Hematopoietic multipotent progenitor cell treated with erythropoietin and hydrocortisone succinate and interleukin-3 and kit ligand, for 17 days (in vitro differentiated cells): ENCODE data around the gene SNTG2.

Experiments
- DNase-seq: peaks from one replicate; pipeline ENCODE4 v3.0.0-alpha.2; 2015; ENCODE audit warnings: low spot score

The SNTG2 gene

DNA sequence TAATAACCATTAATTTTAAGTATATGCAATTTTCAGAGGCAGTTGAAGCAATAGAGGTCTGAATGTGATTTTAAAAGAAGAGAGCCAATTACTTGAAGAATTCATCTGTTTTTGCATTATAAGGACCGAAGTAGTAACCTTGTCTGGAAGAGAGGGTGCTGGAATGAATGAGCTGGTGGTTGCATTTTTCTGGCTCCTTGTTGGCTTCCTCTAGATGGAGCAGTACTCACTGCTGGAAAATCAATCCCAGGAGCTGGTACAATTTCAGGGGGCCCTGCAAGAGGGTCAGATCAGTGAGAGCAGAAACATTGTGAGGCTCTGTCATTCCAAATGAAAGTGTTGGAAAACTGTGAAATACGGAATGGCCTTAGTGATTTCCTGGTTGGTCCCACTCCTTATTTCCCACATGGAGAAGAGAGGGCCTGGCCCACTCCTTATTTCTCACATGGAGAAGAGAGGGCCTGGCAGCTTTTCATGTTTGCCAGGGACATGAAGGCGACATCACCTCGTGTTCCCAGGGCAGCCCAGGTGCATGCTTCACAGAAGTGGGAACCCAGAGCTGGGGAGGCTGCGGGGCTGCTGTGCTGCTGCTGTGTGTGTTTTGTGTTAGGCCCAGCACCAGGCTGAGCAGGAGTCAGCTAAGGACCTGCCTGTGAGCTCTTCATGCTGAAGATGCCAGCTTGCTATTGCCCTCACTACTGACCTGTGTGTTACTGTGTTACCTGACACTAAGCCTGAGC is 197.4 kb downstream of the SNTG2 start:
- no peak for DNase-seq

DNA sequence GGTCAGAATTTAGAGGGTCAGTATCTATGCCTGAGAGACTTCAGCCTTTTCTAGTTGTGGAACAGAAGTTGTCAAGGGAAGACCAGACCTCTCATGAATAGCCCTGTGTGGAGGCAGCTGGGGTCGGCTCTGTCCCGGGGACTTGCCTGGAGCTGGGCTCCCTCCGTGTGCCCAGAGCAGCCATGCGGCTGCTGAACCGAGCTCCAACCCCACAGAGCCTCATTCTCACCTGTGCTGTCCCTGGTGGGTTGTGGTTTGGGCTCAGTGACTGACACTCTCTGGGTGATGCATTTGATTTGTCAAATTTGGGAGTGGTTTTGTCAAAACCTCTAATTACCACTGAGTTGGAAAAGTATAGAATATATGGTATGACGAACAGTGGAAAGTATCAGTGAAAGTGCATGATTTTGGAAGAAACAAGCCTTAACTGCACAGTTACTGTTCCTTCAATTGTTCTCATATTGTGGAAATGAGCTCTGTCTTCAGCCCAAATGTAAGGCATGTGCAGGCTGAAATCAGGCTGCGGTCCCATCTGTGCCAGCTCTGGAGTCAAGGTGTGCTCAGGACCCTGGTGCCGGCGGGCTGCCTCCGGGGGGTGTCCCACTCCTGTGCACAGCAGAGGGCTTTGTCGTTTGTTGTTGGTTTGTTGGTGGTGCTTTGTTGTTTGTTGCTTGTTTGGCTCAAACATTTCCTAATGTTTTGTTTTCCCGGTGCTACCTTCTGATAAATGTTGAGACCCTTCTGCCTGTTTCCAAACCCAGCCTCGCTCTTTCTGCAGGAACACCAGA is 200.3 kb downstream of the SNTG2 start:
- DNase-seq: no peak

DNA sequence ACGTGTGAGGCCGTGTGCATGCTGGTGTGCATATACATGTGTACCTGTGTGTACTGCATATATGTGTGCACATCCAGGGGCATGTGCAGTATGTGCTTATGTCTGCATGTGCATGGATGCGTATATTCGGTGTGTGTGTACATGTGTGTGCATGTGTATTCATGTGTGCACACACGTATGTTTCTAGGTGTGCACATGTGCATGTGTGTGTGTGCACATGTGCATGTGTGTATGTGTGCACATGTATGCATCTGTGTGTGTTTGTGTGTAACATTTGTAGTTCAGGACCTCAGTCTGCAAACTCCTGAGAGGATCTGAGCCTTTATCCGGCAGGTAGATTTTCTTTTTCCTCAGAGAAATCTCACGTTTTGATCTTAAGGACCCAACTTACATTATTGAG is 201.7 kb downstream of the SNTG2 start:
- DNase-seq: no peak

DNA sequence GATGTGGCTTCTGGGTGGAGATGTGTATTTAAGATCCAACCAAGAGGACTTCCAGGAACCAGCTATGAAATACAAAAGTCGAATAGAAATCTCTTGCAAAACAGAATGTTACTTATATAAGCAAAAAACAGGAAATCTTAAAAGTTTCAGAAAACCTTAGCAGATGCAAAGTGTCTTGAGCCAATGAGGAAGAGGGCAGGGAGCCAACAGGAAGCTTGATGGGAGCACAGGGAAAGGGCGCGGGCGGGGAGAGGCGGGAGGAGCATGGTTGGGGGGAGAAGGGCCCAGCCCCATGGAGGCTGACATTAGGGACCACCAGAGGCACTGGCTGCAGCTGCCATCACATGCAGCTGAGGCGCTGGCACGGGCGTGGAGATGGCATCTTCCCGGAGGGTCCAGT is 203.3 kb downstream of the SNTG2 start:
- no peak for DNase-seq

DNA sequence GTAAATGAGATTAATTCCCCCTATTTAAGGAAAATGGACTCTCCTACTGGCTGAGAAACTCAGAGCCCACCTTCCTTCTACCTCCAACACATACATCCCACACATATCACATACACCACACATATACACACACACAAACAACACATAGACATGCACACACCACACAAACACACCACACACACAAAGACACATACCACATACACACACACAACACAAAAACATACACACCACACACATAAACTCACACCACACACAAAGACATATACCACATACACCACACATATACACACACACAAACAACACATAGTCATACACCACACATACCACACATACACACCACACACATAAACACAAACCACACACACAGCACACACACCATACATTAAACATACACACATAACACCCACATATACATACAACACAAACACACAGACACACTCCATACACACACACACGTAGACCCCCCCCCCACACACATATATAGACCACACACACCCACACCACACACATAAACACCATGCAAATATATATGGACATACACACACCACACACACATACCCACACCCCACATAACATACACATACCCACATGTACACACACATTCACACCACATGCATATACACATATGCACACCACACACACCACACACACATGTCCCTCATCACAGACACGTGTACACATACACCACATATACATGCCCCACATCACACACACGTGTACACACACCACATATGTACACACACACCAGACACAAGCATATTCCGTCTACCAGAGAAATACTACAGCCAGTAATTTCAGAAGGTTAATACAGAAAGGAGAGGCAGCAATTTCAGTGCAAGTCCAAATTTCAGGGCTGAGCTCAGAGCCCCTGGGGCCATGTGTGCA is 204.3 kb downstream of the SNTG2 start:
- no peak for DNase-seq

- DNase-seq: no peak
Measured at GRCh38 chr2:1156059-1156458, 205.4 kb downstream of the SNTG2 start.

DNA sequence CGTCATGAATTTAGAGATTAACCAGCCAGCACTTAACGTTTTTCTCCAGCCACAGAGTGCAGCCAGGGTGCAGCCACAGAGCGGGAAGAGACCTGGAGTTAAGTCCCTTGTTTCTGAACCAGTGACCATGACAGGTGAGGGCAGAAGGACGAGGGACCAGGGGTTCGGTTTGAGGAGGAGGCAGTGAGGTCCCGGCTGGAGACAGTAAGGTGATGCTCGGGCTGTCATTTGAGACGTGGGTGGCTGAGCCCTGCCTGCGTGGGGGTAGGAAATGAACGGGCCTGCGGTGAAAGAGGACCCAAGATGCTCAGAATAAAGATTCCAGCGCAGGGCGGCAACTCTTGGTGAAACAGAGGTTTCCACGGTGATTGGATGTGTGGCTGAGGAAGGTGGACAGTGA is 205.9 kb downstream of the SNTG2 start:
- DNase-seq: no peak

DNA sequence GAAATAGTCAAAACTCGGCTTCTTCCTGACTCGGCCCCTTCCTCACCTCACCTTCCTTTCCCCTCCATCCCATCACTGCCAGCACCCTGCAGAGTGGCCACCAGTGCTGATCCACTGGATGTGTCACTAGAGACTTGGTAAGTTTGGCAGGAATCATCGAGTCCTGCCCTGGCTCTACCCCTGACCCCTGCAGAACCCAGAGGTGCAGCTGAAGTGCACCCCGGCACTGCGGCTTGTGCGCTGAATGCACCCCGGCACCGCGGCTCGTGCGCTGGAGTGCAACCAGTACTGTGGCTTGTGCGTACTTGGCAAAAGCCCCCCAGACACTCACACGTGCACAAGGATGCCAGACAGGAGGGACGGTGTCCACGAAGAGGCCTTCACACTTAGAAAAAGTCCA is 206.5 kb downstream of the SNTG2 start:
- DNase-seq: no peak

DNA sequence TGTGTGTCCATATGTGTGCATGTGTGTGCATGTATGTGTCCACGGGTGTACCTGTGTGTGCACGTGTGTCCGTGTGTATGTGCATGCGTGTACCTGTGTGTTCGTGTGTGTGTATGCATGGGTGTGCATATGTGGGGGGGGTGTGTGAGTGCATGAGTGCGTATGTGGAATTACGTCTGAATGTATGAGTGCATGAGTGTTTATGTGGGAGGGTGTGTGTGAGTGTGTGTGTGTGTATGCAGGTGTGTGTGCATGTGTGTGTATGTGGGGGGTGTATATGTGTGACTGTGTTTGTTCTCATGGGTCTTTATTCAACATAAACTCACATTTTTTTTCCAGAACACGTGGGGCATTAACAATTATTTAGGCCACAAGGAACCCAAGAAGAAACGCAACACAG is 208.4 kb downstream of the SNTG2 start:
- DNase-seq: no peak

GRCh38 chr2:1162246-1162645 is 211.6 kb downstream of the SNTG2 start:
- DNase-seq: no peak

DNA sequence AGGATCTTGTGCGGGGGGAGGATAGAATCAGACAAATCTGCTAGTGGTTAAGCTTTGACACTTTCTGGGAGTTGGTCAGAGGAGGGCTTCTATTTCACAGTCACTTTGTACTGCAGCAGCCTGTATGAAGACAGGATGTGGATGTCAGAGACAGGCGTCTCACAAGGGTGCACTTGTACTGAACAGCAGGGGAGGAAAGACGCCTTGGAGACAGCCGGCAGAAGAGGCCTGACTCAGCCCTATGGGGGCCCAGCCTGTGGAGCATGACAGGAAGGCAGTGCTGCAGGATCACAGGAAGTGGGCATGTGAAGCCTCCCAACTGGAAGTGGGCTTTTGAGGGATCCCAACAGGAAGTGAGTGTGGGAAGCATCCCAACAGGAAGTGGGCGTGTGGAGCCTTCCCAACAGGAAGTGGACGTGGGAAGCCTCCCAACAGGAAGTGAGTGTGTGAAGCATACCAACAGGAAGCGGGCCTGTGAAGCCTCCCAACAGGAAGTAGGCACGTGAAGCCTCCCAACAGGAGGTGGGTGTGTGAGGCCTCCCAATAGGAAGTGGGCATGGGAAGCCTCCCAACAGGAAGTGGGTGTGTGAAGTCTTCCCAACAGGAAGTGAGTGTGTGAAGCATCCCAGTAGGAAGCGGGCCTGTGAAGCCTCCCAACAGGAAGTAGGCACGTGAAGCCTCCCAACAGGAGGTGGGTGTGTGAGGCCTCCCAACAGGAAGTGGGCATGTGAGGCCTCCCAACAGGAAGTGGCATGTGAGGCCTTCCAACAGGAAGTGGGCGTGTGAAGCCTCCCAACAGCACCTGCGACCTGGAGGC is 212.3 kb downstream of the SNTG2 start:
- DNase-seq: no peak

- DNase-seq: no peak
Measured at GRCh38 chr2:1166976-1167375, 216.3 kb downstream of the SNTG2 start.

DNA sequence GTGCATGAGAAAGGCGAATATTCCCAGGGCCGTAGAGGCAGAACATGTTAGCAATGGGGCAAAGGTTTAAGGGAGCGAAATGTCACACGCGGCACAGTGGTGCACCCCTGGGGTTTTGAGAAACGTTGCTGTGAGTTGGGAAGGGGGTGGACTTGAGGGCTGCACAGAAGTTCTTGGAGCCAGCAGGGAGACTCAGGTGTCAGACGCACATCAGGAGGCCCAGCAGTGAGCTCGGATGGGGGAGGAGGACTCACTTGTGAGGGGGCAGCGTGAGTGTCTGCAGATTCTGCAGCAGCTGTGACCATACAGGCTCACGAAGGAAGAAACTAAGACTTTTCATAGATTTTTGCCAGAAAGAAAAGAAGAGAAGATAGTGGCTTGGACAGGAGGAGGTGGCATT is 218.2 kb downstream of the SNTG2 start:
- no peak for DNase-seq

DNA sequence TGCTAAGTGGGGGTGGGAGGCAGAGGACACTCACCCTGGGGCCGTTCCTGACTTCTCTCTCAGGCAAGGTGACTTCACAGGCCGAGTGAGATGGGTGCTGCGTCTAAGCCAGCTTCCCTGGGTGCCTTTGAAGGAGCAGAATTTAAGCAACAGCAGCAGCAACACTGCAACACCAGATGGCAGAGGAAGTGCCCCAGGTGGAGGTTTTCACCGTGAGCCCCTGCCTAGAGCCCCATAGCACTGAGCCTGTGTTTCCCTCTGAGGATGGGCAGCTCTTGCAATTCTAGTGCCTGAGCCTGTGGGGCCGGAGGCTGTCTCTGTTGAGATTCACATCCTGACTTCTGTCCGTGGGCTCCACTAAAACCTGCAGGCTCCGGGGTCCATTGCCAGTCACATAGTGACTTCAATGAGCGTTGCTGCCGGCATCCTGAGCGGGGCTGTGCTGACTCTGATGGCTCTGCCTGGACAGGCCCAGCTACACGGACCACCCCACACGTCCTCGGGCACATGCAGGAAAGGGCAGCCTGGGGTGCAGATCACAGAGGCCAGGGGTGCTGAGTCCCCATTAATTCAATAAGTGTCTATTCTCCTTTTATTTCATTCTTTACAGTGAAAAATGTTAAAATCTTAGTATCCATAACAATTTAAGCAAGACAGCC is 218.8 kb downstream of the SNTG2 start:
- no peak for DNase-seq

- no peak for DNase-seq
Measured at GRCh38 chr2:1170241-1170640, 219.6 kb downstream of the SNTG2 start.

DNA sequence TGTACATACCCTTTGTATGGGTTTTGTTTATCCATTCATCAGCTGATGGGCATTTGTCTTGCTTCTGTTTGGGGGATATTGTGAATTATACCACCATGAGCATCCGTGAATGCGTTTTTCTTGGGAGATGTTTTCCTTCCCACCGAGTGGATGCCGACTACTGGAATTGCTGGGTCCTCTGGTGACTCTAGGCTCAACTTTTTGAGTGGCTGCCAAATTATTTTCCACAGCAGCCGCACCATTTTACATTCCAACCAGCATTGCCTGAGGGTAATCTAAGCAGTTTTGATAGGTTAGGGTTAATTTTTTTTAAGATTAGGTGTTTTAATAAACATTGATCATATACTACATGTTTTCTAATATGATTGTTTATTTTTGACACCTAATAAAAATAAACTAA is 220.1 kb downstream of the SNTG2 start:
- DNase-seq: no peak

GRCh38 chr2:1173528-1173927 is 222.9 kb downstream of the SNTG2 start:
- DNase-seq: no peak

DNA sequence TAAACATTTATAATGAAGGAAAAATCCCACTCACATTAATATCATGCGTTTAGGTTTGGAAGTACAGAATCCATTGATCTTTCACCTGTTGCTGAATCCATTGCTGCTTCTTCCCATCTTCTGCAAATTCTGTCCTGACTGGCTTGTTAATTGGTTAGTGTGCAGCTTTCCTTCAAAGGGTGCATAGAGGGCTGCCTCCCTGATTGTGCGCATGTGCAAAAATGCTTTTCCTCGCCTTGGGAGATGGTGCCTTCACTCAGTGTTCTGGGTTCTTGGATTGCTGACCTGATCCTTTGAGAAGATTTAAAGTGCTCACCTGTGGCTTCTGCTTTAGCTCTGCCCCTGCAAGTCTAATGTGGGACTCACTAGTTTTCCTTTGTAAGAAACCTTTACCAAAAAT is 231.2 kb downstream of the SNTG2 start:
- DNase-seq: no peak

DNA sequence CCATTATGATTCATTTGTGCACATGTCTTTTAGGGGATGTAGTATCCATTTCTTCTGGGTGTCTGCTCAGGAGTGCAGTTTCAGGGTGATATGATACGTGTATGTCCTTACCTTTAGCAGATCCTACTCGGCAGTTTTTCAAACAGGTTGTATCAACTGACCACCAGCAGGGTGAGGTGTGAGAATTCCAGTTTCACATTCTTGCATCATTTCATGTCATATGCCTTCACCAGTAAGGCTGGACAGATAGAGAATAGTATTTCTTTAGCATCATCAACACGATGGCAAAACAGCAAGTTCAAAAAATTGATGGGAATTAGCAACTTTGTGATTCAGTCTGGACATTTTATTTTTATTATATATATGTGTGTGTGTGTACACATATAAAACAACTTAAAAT is 232.7 kb downstream of the SNTG2 start:
- DNase-seq: no peak

DNA sequence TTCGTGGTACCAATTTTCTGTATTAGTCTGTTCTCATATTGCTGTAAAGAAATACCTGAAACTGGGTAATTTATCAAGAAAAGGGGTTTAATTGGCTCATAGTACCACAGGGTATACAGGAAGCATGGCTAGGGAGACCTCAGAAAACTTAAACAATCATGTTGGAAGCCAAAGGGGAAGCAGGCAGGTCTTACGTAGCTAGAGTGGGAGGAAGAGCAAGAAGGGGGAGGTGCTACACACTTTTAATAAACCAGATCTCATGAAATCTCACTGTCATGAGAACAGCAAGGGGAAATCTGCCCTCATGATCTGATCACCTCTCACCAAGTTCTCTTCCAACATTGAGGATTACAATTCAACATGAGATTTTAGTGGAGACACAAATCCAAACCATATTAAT is 235.8 kb downstream of the SNTG2 start:
- DNase-seq: no peak

GRCh38 chr2:1187189-1187588 is 236.5 kb downstream of the SNTG2 start:
- no peak for DNase-seq
